Measurements from ENCODE around the gene CAPZA1.

DNA sequence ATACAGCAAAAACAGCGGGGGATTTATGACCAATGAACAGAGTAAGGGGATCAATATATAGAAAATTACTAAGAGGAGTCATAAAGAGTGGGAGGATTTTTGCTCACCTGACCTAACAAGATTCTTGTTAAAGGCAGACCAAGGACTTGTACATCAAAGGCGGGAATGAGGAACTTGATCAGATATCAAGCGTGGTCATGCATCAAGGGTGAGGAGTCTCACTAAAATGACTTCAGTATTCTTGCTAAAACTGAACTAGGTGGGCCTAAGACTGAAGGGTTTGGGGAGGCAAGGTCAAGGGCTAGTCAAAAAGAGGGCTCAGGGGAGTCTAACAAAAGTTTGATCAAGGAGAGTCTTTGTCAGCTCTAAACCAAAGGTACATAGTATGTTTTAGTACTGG, 56.9 kb downstream of the CAPZA1 start:
- TF ChIP-seq, protein P1, sequence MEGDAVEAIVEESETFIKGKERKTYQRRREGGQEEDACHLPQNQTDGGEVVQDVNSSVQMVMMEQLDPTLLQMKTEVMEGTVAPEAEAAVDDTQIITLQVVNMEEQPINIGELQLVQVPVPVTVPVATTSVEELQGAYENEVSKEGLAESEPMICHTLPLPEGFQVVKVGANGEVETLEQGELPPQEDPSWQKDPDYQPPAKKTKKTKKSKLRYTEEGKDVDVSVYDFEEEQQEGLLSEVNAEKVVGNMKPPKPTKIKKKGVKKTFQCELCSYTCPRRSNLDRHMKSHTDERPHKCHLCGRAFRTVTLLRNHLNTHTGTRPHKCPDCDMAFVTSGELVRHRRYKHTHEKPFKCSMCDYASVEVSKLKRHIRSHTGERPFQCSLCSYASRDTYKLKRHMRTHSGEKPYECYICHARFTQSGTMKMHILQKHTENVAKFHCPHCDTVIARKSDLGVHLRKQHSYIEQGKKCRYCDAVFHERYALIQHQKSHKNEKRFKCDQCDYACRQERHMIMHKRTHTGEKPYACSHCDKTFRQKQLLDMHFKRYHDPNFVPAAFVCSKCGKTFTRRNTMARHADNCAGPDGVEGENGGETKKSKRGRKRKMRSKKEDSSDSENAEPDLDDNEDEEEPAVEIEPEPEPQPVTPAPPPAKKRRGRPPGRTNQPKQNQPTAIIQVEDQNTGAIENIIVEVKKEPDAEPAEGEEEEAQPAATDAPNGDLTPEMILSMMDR (IDR thresholded peaks at IDR 0.05; ENCODE audit: low read depth, low read length) = no peak
- TF ChIP-seq POLR2A (IDR thresholded peaks at IDR 0.05; ENCODE audit: extremely low read depth, insufficient read length) (no peak), MYC (IDR thresholded peaks at IDR 0.05; ENCODE audit: low read depth, low read length) (no peak)
- TF ChIP-seq, protein P2, sequence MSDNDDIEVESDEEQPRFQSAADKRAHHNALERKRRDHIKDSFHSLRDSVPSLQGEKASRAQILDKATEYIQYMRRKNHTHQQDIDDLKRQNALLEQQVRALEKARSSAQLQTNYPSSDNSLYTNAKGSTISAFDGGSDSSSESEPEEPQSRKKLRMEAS (IDR thresholded peaks at IDR 0.05; ENCODE audit: low read depth, low read length) = no peak
